Mucosa of descending colon (tissue), 3 donors: Measurements from ENCODE around the gene ANKHD1. TPM values are rescaled to one million over a fixed set of nuclear protein-coding genes. Genes with fewer than 3 reads are reported as not detected.
"Not testable (repeated sequence)": the region's sequence is repeated elsewhere in the genome, so short reads cannot be mapped to it uniquely, and the experiment has no call there.

Experiments
- ATAC-seq: fragments of 200-7000 bp; cut with Tn5 transposase; one replicate; pipeline ENCODE4 v1.9.1; 2020; ENCODE audit warnings: mild to moderate bottlenecking, moderate library complexity
- DNase-seq, 3 donors: peaks; one replicate each; pipeline ENCODE4 v3.0.0-alpha.2; 2020
- H3K36me3 ChIP-seq: fragments of 200-600 bp; one replicate; pipeline ENCODE4 v1.8.0; 2021; ENCODE audit warnings: low read depth, mild to moderate bottlenecking
- H3K4me1 ChIP-seq: fragments of 200-600 bp; one replicate; pipeline ENCODE4 v1.8.0; 2021; ENCODE audit warnings: low read depth, mild to moderate bottlenecking
- H3K4me3 ChIP-seq: fragments of 200-600 bp; one replicate; pipeline ENCODE4 v1.8.0; 2021; ENCODE audit warnings: mild to moderate bottlenecking
- H3K9me3 ChIP-seq: fragments of 200-600 bp; one replicate; pipeline ENCODE4 v1.8.0; 2021; ENCODE audit warnings: mild to moderate bottlenecking
- CTCF ChIP-seq: fragments of 200-600 bp; IDR thresholded peaks from one replicate; pipeline ENCODE4 v1.8.0; 2022; ENCODE audit warnings: antibody characterized with exemption, mild to moderate bottlenecking
- intact Hi-C, 2 donors: fragments of 100-400 bp; cut with DNase I in 1 of 2; cut with micrococcal nuclease in 1 of 2; formaldehyde crosslinking; loops; one replicate each; pipeline versions ENCODE4 v1.11.0 to v1.11.1; 2022; cut with DNase I, micrococcal nuclease
- total RNA-seq, 3 donors: library from RNA; stranded (reverse); fragmentation: NEBNext Ultra II Directional in 2 of 3; extraction: Animal tissue kit (Norgen Biotek cat#: 25700) in 2 of 3; gene quantifications; one replicate each; pipeline versions ENCODE4 v1.2.1 to v1.2.4, GENCODE V29; 2021 to 2023
- donor health status: DM: no; HTN: no; CAD: no; lungs with moderate emphysema.
- donor health status: DM: no; HTN: no; CAD: no.
- donor health status: DM: no; HTN: yes; CAD: no.

Gene ANKHD1
- total RNA-seq, 3 donors from 2014 or later, result 134 to 135 (median 134) TPM

- no peak for TF ChIP-seq CTCF
- H3K4me3 ChIP-seq, result no peak overlapping the region
These were observed 28.1 kb downstream of the ANKHD1 start for GRCh38 chr5:140429724-140430123.

GRCh38 chr5:140432212-140432611 lies 30.6 kb downstream of the ANKHD1 start:
- Histone ChIP-seq H3K4me1 (peaks cover 6% of the 10 kb centered on the region), H3K9me3 (no peaks in the 10 kb centered on the region), H3K36me3 (no peaks in the 10 kb centered on the region), H3K4me3 (no peak overlapping the region)
- intact Hi-C loops, result no loop called here
- no peak for TF ChIP-seq CTCF
- DNase-seq (no peak), ATAC-seq (no peak)

More at GRCh38 chr5:140429724-140430123, 28.1 kb downstream of the ANKHD1 start:
- ATAC-seq, result no peak
- Histone ChIP-seq H3K9me3 (no peaks in the 10 kb centered on the region), H3K36me3 (no peaks in the 10 kb centered on the region), H3K4me1 (peaks cover 6% of the 10 kb centered on the region)
- intact Hi-C loops, result no loop called here
- no peak for DNase-seq

- no peak for DNase-seq
- intact Hi-C loops, result no loop called here
- no peak for ATAC-seq
These were observed 31.3 kb downstream of the ANKHD1 start for GRCh38 chr5:140432916-140433315.

GRCh38 chr5:140457368-140457767 lies 55.7 kb downstream of the ANKHD1 start:
- intact Hi-C loops, ATAC-seq, H3K36me3 ChIP-seq: not testable (repeated sequence)

More at GRCh38 chr5:140432916-140433315, 31.3 kb downstream of the ANKHD1 start:
- H3K4me1 ChIP-seq, result peaks cover 6% of the 10 kb centered on the region
- H3K36me3 ChIP-seq, result no peaks in the 10 kb centered on the region
- H3K4me3 ChIP-seq, result no peak overlapping the region
- no peak for TF ChIP-seq CTCF
- H3K9me3 ChIP-seq, result no peaks in the 10 kb centered on the region

GRCh38 chr5:140466981-140467742 lies 65.5 kb downstream of the ANKHD1 start:
- no peak for DNase-seq
- intact Hi-C loops, result no loop called here
- H3K4me3 ChIP-seq, result no peak overlapping the region
- no peak for TF ChIP-seq CTCF
- no peaks in the 10 kb centered on the region for H3K9me3 ChIP-seq
- ATAC-seq, result no peak
- no peaks in the 10 kb centered on the region for H3K36me3 ChIP-seq
- H3K4me1 ChIP-seq, result no peaks in the 10 kb centered on the region

More at GRCh38 chr5:140457368-140457767, 55.7 kb downstream of the ANKHD1 start:
- H3K4me3 ChIP-seq, H3K4me1 ChIP-seq, H3K9me3 ChIP-seq, DNase-seq: not testable (repeated sequence)

- no peak for ATAC-seq
- Histone ChIP-seq H3K4me1 (no peaks in the 10 kb centered on the region), H3K36me3 (no peaks in the 10 kb centered on the region), H3K9me3 (no peaks in the 10 kb centered on the region), H3K4me3 (no peak overlapping the region)
- no peak for DNase-seq
- intact Hi-C loops, result no loop called here
- no peak for TF ChIP-seq CTCF
These were observed 66.6 kb downstream of the ANKHD1 start for GRCh38 chr5:140468188-140468587.
